Right lobe of liver (tissue), 6 donors: Measurements from ENCODE around the gene SLC28A1. TPM values are rescaled to one million over a fixed set of nuclear protein-coding genes. Genes with fewer than 3 reads are reported as not detected.

ENCODE experiments used
- ATAC-seq, 4 donors: fragments of 200-7000 bp; cut with Tn5 transposase; one replicate each; pipeline ENCODE4 v1.9.1; 2020; ENCODE audit warnings: mild to moderate bottlenecking in 4 of 4, moderate library complexity in 4 of 4
- DNase-seq, 3 donors: peaks; one replicate each; pipeline ENCODE4 v3.0.0-alpha.2; 2020
- H3K27ac ChIP-seq, 3 donors: fragments of 200-600 bp; one replicate each; pipeline ENCODE4 v1.8.0; 2022
- H3K27me3 ChIP-seq, 2 donors: fragments of 200-600 bp; one replicate each; pipeline ENCODE4 v1.8.0; 2022
- H3K36me3 ChIP-seq, 4 donors: fragments of 200-600 bp; sonication (generic) in 1 of 4; one replicate each; pipeline versions ENCODE4 v1.5.1 to v1.8.0; 2017 to 2022; ENCODE audit warnings: control low read depth in 1 of 4
- H3K4me1 ChIP-seq, 4 donors: fragments of 200-600 bp; sonication (generic) in 1 of 4; one replicate each; pipeline versions ENCODE4 v1.5.1 to v1.8.0; 2017 to 2022; ENCODE audit warnings: control low read depth in 1 of 4
- H3K4me3 ChIP-seq, 3 donors: fragments of 200-600 bp; one replicate each; pipeline ENCODE4 v1.8.0; 2022
- H3K9me3 ChIP-seq, 4 donors: fragments of 200-600 bp; sonication (generic) in 1 of 4; one replicate each; pipeline versions ENCODE4 v1.5.1 to v1.8.0; 2017 to 2022; ENCODE audit warnings: control low read depth in 1 of 4
- CTCF ChIP-seq, 4 donors: fragments of 200-600 bp in 3 of 4; fragments of 450-650 bp in 1 of 4; IDR thresholded peaks; one replicate each; pipeline versions ENCODE4 v1.5.1 to v1.8.0; 2016 to 2022; ENCODE audit warnings: antibody characterized with exemption in 4 of 4, mild to moderate bottlenecking in 2 of 4
- POLR2A ChIP-seq: fragments of 450-650 bp; IDR thresholded peaks from one replicate; pipeline ENCODE4 v1.6.1; 2017; ENCODE audit warnings: antibody characterized with exemption, mild to moderate bottlenecking
- WGBS: methylation state at CpG from one replicate; pipeline ENCODE4 v1.1.6; 2018; ENCODE audit warnings: low coverage, low lambda C conversion rate; ENCODE audit not compliant: insufficient coverage; ENCODE audit errors: missing lambda C conversion rate; 5-methylcytosine and 5-hydroxymethylcytosine counted together
- intact Hi-C, 2 donors: fragments of 100-400 bp; cut with DNase I; formaldehyde crosslinking; loops; one replicate each; pipeline versions ENCODE4 v1.11.2 to v1.14.1; 2022
- total RNA-seq, 6 experiments: library from RNA; depleted of rRNA in 2 of 6; stranded (reverse); fragments of >200 nt in 2 of 6; fragmentation: NEBNext Ultra II Directional in 3 of 6; extraction: Animal tissue kit (Norgen Biotek cat#: 25700) in 3 of 6; gene quantifications; one replicate each; pipeline versions ENCODE4 v1.1.0 to v1.2.4, GENCODE V29; 2016 to 2023
- donor health status: DM: no; HTN: yes; CAD: no.
- donor health status: DM: no; HTN: no; CAD: no.
- donor health status: DM: no; HTN: no; CAD: no.
- donor health status: DM: no; HTN: yes; CAD: no.
- donor health status: DM: no; HTN: yes; CAD: no.

Gene SLC28A1
- total RNA-seq, 6 experiments from 2014 or later: 33.2 to 75.4 (median 49.9) TPM

- Histone ChIP-seq H3K27ac (no peak overlapping the region), H3K36me3 (no peaks in the 10 kb centered on the region), H3K4me3 (no peak overlapping the region), H3K9me3 (no peaks in the 10 kb centered on the region), H3K4me1 (peaks cover 0 to 6% (median 0%) of the 10 kb centered on the region in 4 donors), H3K27me3 (no peaks in the 10 kb centered on the region)
- intact Hi-C loops: no loop called here
- no CpG with 5 or more reads among the region's 3 CpGs for WGBS
- TF ChIP-seq POLR2A (no peak), CTCF (IDR thresholded peaks at IDR 0.05) (no peak)
- DNase-seq (no peak), ATAC-seq (no peak)
Observed at GRCh38 chr15:84869510-84869909, 15.0 kb upstream of the SLC28A1 start.

GRCh38 chr15:84871428-84871985 is 13.0 kb upstream of the SLC28A1 start:
- no peaks in the 10 kb centered on the region for H3K9me3 ChIP-seq
- peaks cover 0 to 15% (median 0%) of the 10 kb centered on the region in 4 donors for H3K4me1 ChIP-seq
- no peaks in the 10 kb centered on the region for H3K27me3 ChIP-seq
- H3K27ac ChIP-seq: no peak overlapping the region
- TF ChIP-seq POLR2A: no peak
- TF ChIP-seq CTCF (IDR thresholded peaks at IDR 0.05): peak in 1 of 4 donors; percentile 30
- no peak for DNase-seq
- H3K36me3 ChIP-seq: no peaks in the 10 kb centered on the region
- H3K4me3 ChIP-seq: no peak overlapping the region
- intact Hi-C loops: no loop called here
- peak; percentile 11 to 38 (median 27) for ATAC-seq
- 100% methylated on average over 5 of the region's 9 CpGs for WGBS

GRCh38 chr15:84872009-84872910 is 12.2 kb upstream of the SLC28A1 start:
- no peaks in the 10 kb centered on the region for H3K27me3 ChIP-seq
- 71% methylated on average over 6 of the region's 17 CpGs for WGBS
- DNase-seq: no peak

GRCh38 chr15:84873997-84874396 is 10.5 kb upstream of the SLC28A1 start:
- 25% methylated on average over 7 of the region's 7 CpGs for WGBS
- Histone ChIP-seq H3K27ac (peak overlapping the region in 1 of 3 donors; percentile 26), H3K4me3 (no peak overlapping the region), H3K36me3 (no peaks in the 10 kb centered on the region), H3K27me3 (no peaks in the 10 kb centered on the region), H3K4me1 (peaks cover 0 to 15% (median 0%) of the 10 kb centered on the region in 4 donors), H3K9me3 (no peaks in the 10 kb centered on the region)
- no peak for TF ChIP-seq POLR2A
- no peak for TF ChIP-seq CTCF (IDR thresholded peaks at IDR 0.05)
- peak; percentile 14 to 27 (median 20) for ATAC-seq
- intact Hi-C loops: no loop called here
- DNase-seq: no peak

More at GRCh38 chr15:84872009-84872910, 12.2 kb upstream of the SLC28A1 start:
- H3K9me3 ChIP-seq: no peaks in the 10 kb centered on the region
- ATAC-seq: no peak
- no peak overlapping the region for H3K4me3 ChIP-seq
- no peaks in the 10 kb centered on the region for H3K36me3 ChIP-seq
- intact Hi-C loops: no loop called here
- peaks cover 0 to 15% (median 0%) of the 10 kb centered on the region in 4 donors for H3K4me1 ChIP-seq
- H3K27ac ChIP-seq: no peak overlapping the region
- TF ChIP-seq POLR2A: no peak
- TF ChIP-seq CTCF (IDR thresholded peaks at IDR 0.05): no peak
